CD14-positive monocyte (primary cell): Measurements from ENCODE around the gene SGK1. TPM values are rescaled to one million over a fixed set of nuclear protein-coding genes. Genes with fewer than 3 reads are reported as not detected.

Experiments used
- DNase-seq, 3 donors: peaks; one replicate each; pipeline ENCODE4 v3.0.0-alpha.2; 2011 to 2022
- H2AFZ ChIP-seq: 2 replicates; pipeline ENCODE4 v1.6.0; 2012; ENCODE audit warnings: mild to moderate bottlenecking, low read depth, low read length, inconsistent platforms; ENCODE audit not compliant: insufficient read depth, poor library complexity, severe bottlenecking
- H3K27ac ChIP-seq, 2 donors: 1 replicate in 1 of 2; 2 replicates in 1 of 2; pipeline ENCODE4 v1.5.1; 2012 to 2013; ENCODE audit warnings: low read length in 2 of 2, control low read depth in 1 of 2, inconsistent platforms in 1 of 2, low read depth in 1 of 2, mild to moderate bottlenecking in 1 of 2
- H3K27me3 ChIP-seq, 2 donors: one replicate each; pipeline versions ENCODE4 v1.6.0 to v1.6.1; 2011 to 2013; ENCODE audit warnings: low read length in 2 of 2; ENCODE audit not compliant: control insufficient read depth in 2 of 2, insufficient read depth in 2 of 2
- H3K36me3 ChIP-seq, 2 donors: replicated peaks in 1 of 2; 1 replicate in 1 of 2; 2 replicates in 1 of 2; pipeline versions ENCODE4 v1.5.1 to v1.6.1; 2012 to 2013; ENCODE audit warnings: low read length in 2 of 2, control low read depth in 1 of 2, inconsistent platforms in 1 of 2, mild to moderate bottlenecking in 1 of 2; ENCODE audit not compliant: insufficient read depth in 2 of 2, control insufficient read depth in 1 of 2
- H3K4me1 ChIP-seq, 2 donors: 1 replicate in 1 of 2; 2 replicates in 1 of 2; pipeline versions ENCODE4 v1.5.1 to v1.6.1; 2012 to 2013; ENCODE audit warnings: low read length in 2 of 2, control low read depth in 1 of 2, inconsistent platforms in 1 of 2, mild to moderate bottlenecking in 1 of 2, moderate library complexity in 1 of 2; ENCODE audit not compliant: insufficient read depth in 2 of 2, control insufficient read depth in 1 of 2
- H3K4me2 ChIP-seq: replicated peaks from 2 replicates; pipeline ENCODE3; 2012; ENCODE audit warnings: low read length, moderate library complexity, mild to moderate bottlenecking; ENCODE audit not compliant: poor library complexity, severe bottlenecking; ENCODE audit errors: extremely low read depth
- H3K4me3 ChIP-seq, 3 experiments: fragments of 200-600 bp in 1 of 3; sonication (generic) in 1 of 3; replicated peaks in 1 of 3; 1 replicate in 2 of 3; 2 replicates in 1 of 3; pipeline ENCODE4 v1.5.1; 2011 to 2013; ENCODE audit warnings: low read length in 3 of 3, mild to moderate bottlenecking in 3 of 3, control low read depth in 2 of 3, low read depth in 2 of 3, inconsistent platforms in 1 of 3, moderate library complexity in 1 of 3
- H3K79me2 ChIP-seq: 2 replicates; pipeline ENCODE4 v1.6.0; 2012; ENCODE audit warnings: mild to moderate bottlenecking, control low read depth, inconsistent platforms, low read length, moderate library complexity; ENCODE audit not compliant: insufficient read depth
- H3K9ac ChIP-seq: 2 replicates; pipeline ENCODE4 v1.6.0; 2017; ENCODE audit warnings: low read length, mild to moderate bottlenecking; ENCODE audit not compliant: insufficient read depth, poor library complexity, severe bottlenecking
- H3K9me3 ChIP-seq, 2 donors: replicated peaks in 1 of 2; 1 replicate in 1 of 2; 2 replicates in 1 of 2; pipeline versions ENCODE4 v1.5.1 to v1.6.1; 2012 to 2013; ENCODE audit warnings: low read length in 2 of 2, control low read depth in 1 of 2; ENCODE audit not compliant: control insufficient read depth in 1 of 2, insufficient read depth in 1 of 2
- H4K20me1 ChIP-seq: 2 replicates; pipeline ENCODE4 v1.6.0; 2012; ENCODE audit warnings: mild to moderate bottlenecking, low read length, control low read depth, moderate library complexity; ENCODE audit not compliant: insufficient read depth
- H3K27ac Mint-ChIP-seq, 7 donors: one replicate each; pipeline ENCODE4 v1.8.0; 2020; ENCODE audit warnings: mild to moderate bottlenecking in 7 of 7, mixed read lengths in 7 of 7, moderate library complexity in 6 of 7, inconsistent platforms in 2 of 7
- H3K27me3 Mint-ChIP-seq, 3 donors: one replicate each; pipeline ENCODE4 v1.8.0; 2021 to 2022; ENCODE audit warnings: low read depth in 3 of 3, mild to moderate bottlenecking in 3 of 3, mixed read lengths in 3 of 3, moderate library complexity in 3 of 3, inconsistent platforms in 1 of 3
- H3K36me3 Mint-ChIP-seq, 2 donors: one replicate each; pipeline ENCODE4 v1.8.0; 2020; ENCODE audit warnings: mixed read lengths in 2 of 2, inconsistent platforms in 1 of 2, mild to moderate bottlenecking in 1 of 2
- H3K4me1 Mint-ChIP-seq: one replicate; pipeline ENCODE4 v1.8.0; 2020; ENCODE audit warnings: mild to moderate bottlenecking, mixed read lengths
- H3K4me3 Mint-ChIP-seq, 2 donors: one replicate each; pipeline ENCODE4 v1.8.0; 2020; ENCODE audit warnings: mild to moderate bottlenecking in 2 of 2, mixed read lengths in 2 of 2, moderate library complexity in 1 of 2
- H3K9me3 Mint-ChIP-seq, 7 donors: one replicate each; pipeline ENCODE4 v1.8.0; 2020 to 2022; ENCODE audit warnings: mixed read lengths in 7 of 7, mild to moderate bottlenecking in 6 of 7, moderate library complexity in 6 of 7, inconsistent platforms in 2 of 7
- CTCF ChIP-seq: fragments of 200-600 bp; IDR thresholded peaks from one replicate; pipeline ENCODE4 v1.8.0; 2022; ENCODE audit warnings: antibody characterized with exemption, mild to moderate bottlenecking
- WGBS: methylation state at CpG from one replicate; pipeline ENCODE4 v1.1.5; 2013; ENCODE audit warnings: missing lambda C conversion rate; ENCODE audit not compliant: insufficient coverage; 5-methylcytosine and 5-hydroxymethylcytosine counted together
- intact Hi-C, 2 donors: fragments of 100-400 bp; cut with micrococcal nuclease; formaldehyde crosslinking; loops; one replicate each; pipeline versions ENCODE4 v1.15.0 to v1.15.1; 2023
- polyA plus RNA-seq, 3 donors: library from polyadenylated mRNA; depleted of rRNA in 1 of 3; unstranded in 2 of 3; stranded (reverse) in 1 of 3; fragments of 300-500 nt in 2 of 3; fragments of >200 nt in 1 of 3; fragmentation: Illumina TruSeq in 2 of 3; gene quantifications; 1 replicate in 2 of 3; 2 replicates in 1 of 3; pipeline ENCODE4 v1.2.3, GENCODE V29; 2012 to 2021

SGK1 gene
- polyA plus RNA-seq, 3 donors, result 373 to 419 (median 407) TPM

DNA sequence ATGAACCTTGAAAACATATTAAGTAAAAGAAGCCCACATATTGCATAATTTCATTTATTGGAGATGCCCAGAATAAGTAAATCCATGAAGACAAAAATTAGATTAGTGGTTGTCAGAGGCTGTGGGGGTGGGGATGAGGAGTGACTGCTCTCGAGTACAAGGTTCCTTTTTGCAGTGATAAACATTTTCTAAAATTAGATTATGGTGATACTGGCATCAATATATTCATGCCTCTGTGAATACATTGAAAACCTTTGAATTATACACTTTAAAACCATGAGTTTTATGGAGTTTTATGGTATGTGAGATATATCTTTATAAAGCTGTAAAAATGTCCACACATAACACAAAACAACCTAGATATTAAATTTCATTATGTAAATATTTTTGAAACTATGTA, 189.8 kb downstream of the SGK1 start:
- Mint-ChIP-seq H3K4me3 (no peak overlapping the region), H3K27ac (no peak overlapping the region)
- WGBS, result no CpG with 5 or more reads among the region's 1 CpG

DNA sequence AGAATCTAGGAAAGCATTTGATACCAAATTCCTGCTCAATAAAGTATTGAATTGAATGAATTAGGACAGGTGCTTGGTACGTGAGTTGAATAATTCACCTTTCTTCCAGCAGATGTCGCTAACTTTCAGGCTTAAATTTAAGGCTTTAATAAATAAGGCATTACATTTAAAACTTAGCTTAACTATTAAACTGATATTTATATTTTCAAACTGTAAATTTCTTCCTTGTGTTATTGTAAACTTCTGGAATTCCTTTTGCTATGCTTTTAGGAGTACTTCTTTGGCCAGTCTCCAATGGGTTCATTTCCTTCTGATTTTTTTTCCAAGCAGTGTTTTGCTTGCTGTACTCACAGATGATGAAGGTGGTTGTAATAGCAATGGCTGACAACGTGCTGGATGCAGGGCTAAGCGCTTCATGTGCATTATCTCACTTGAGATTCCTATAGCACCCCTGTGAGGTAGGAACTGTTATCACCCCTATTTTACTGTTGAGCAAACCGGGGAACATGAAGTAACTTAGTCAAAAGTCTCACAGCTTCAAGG, 194.2 kb downstream of the SGK1 start:
- no peaks in the 10 kb centered on the region for H3K27me3 ChIP-seq
- no peaks in the 10 kb centered on the region for H3K4me1 ChIP-seq
- Mint-ChIP-seq H3K27me3 (peaks cover 0 to 2% (median 0%) of the 10 kb centered on the region in 3 donors), H3K36me3 (no peaks in the 10 kb centered on the region), H3K27ac (no peak overlapping the region), H3K9me3 (no peaks in the 10 kb centered on the region), H3K4me3 (no peak overlapping the region), H3K4me1 (no peaks in the 10 kb centered on the region)
- intact Hi-C loops, result loop anchor here (5.0 to 10.0 kb wide), 2 partner anchors 759 to 811 kb away; no protein-coding TSS in a partner anchor
- no peaks in the 10 kb centered on the region for H3K36me3 ChIP-seq
- H3K79me2 ChIP-seq, result no peaks in the 10 kb centered on the region
- no peak overlapping the region for H3K4me3 ChIP-seq
- H3K27ac ChIP-seq, result no peak overlapping the region
- H3K9ac ChIP-seq, result no peak overlapping the region
- DNase-seq, result peak; percentile 23 to 55 (median 39)
- WGBS, result 8% methylated on average over 2 of the region's 5 CpGs
- no peak overlapping the region for H2AFZ ChIP-seq
- H3K4me2 ChIP-seq, result no peak overlapping the region
- no peaks in the 10 kb centered on the region for H3K9me3 ChIP-seq
- TF ChIP-seq CTCF, result peak; percentile 93
- H4K20me1 ChIP-seq, result no peaks in the 10 kb centered on the region

More for the DNA sequence above, 189.8 kb downstream of the SGK1 start:
- H3K79me2 ChIP-seq, result no peaks in the 10 kb centered on the region
- H3K27me3 ChIP-seq, result no peaks in the 10 kb centered on the region
- peaks cover 8 to 12% of the 10 kb centered on the region in 2 donors for H3K9me3 ChIP-seq
- no peaks in the 10 kb centered on the region for H3K36me3 ChIP-seq
- no peak for DNase-seq
- H3K4me1 ChIP-seq, result no peaks in the 10 kb centered on the region
- no peak overlapping the region for H3K27ac ChIP-seq
- no peak overlapping the region for H3K4me3 ChIP-seq
- no peaks in the 10 kb centered on the region for H4K20me1 ChIP-seq
- H3K9ac ChIP-seq, result no peak overlapping the region
- no peak for TF ChIP-seq CTCF
- no peak overlapping the region for H2AFZ ChIP-seq
- Mint-ChIP-seq H3K27me3 (peaks cover 0 to 2% (median 2%) of the 10 kb centered on the region in 3 donors), H3K36me3 (no peaks in the 10 kb centered on the region), H3K9me3 (peaks cover 4 to 15% (median 10%) of the 10 kb centered on the region in 7 donors), H3K4me1 (no peaks in the 10 kb centered on the region)
- intact Hi-C loops, result loop anchor here (10.0 kb wide), 1 partner anchor 807 kb away; no protein-coding TSS in a partner anchor
- no peak overlapping the region for H3K4me2 ChIP-seq
